ENCODE data around the gene VMAC.
A peak's percentile ranks its signal among the peaks of the same experiment; 100 is the strongest.
"Not testable (repeated sequence)": the region's sequence is repeated elsewhere in the genome, so short reads cannot be mapped to it uniquely, and the experiment has no call there.

VMAC gene

GRCh38 chr19:5884065-5884811, 20.4 kb upstream of the VMAC start:
- DNase-seq, result not testable (repeated sequence)

DNA sequence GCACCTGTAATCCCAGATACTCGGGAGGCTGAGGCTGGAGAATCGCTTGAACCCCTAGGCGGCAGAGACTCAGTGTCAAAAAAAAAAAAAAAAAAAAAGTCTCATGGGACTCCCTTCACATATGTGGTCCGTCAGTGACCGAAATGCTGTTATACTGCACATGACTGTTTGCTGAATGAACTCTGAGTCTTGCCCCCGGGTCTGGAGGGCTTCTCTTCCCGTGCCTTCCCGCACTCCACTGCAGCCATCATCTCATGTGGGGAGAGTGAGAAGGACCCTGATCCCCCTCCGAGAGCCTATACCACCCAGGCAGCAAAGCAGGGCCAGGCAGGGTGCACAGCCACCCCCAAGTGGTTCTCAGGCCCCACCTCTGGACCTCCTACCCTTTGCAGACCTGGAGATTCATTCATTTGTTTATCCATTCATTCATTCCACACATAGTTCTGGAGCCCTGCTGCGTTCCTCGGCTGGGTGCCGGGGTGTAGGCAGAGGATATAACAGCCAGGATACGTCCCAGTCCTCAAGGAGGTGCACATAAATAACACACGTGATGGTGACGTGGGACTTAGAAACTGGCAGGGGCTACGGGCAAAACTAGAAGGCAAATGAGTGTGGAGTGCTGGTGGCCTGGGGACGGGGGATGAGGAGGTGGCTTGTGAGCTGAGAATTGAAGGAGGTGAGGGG, 15.2 kb upstream of the VMAC start:
- peak; percentile 25 for DNase-seq

DNA sequence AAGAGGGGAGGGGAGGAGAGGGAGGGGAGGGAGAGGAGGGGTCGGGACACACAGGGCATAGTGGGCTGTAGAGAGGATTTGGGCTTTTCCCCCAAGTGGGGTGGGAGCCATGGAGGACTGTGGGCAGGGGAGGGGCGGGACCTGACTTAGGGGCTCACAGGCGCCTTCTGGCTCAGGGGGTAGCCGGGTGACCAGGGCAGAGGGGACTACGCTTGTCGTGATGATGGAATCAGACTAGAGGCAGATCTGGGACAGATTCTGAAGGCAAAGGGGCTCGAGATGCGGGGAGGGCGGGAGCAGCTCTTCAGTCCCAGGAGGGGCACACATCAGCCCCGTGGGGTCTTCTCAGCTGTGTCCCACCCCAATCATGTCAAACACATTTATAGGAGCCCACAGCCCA, 14.6 kb upstream of the VMAC start:
- no peak for DNase-seq

DNA sequence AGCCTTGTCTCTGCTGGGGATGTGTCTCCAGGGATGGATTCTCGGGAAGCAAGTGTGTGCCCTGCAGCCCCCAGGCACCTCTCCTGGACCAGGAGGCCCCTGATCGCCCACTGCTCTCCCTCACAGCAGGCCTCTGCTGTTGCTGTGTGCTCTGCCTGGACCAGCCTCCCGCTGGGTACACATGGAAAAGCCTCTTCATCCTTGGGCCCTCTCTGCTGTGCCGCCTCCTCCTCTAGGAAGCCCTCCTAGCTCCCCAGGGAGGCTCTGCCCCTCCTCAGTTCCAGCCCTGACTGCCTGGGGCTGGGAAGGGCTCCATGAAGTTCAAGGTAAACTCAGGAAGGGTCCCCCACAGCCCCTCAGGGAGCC, 13.1 kb upstream of the VMAC start:
- DNase-seq, result peak; percentile 39

DNA sequence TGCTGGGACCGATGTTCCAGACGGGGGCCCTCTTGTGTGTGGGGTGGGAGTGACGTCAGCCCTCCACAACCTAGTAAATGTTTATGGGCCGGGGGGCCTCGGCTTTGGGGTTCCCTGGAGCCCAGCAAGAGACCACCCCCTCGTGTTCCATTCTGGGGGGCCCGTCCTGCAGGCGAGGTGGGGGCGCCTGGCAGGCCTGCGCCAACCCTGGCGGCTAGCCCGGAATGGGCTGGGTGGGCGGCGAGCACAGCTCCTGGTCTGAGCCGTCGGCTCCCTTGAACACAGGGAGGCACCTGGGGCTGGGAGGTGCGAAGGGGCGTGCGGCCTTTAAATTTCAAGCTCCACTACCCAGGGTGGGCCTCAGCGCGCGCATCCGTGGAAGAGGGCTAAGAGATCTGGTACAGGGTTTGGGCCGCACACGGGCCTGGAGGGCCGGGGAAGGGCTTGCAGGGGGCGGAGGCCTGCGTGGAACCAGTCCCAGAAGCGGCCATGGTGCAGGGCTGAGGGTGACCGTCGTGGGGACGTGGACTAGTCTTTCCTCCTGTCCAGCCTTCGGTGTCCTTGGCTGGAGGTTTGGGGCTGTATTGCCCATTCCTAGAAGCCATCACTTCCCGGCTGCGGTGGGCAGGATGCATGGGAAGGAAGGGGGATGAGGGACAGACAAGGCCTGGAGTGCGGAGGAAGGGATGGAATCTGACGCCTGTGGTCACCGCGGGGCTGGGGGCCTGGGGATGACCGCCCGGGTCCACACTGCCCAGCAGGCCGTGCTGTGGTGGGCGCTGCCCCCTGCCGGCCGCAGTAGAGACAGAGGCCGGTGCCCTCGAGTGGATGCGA, 12.5 kb upstream of the VMAC start:
- peak; percentile 68 for DNase-seq

DNA sequence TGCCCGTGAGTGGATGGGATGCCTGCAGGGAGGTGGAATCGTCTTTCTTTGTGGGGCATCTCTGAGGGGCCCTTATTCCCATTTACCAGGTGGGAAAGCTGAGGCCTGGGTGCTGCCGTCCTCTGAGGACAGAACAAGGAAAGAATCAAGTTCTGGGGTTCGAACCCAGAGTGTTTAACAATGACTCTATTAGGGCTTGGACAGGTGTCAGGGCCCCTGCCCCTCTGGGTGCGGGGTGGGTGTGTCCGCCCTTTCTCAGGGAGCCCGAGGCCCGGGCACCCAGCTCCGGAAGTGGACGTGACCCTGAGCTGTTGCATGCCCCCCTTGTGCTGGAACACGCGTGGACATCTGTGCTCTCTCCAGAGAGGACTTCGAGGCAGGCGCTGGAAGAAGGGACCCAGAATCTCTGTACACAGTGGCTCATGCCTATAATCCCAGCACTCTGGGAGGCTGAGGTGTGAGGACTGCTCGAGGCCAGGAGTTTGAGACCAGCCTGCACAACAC, 11.8 kb upstream of the VMAC start:
- DNase-seq, result peak; percentile 39

DNA sequence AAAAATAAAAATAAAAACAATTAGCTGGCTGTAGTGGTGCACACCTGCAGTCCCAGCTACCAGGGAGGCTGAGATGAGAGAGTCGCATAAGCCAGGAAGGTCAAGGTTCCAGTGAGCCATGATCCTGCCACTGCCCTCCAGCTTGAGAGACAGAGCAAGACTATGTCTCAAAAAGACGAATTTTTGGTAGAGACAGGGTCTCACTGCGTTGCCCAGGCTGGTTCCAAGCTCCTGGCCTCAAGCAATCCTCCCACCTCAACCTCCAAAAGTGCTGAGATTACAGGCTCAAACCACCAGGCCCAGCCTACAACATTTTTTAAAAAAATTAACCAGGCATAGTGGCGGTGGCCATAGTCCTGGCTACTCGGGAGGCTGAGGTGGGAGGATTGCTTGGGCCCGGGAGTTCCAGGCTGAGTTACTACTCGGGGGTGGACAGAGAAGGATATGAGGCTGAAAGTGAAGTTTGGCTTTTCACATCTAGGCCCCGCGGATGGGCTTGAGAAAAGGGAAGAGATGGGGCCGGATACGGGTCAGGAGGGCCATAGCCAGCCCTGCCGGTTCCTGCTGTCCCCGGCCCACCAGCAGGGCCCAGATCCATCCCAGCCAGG, 11.3 kb upstream of the VMAC start:
- DNase-seq, result no peak

- peak; percentile 52 for DNase-seq
Measured at GRCh38 chr19:5893907-5894703, 10.6 kb upstream of the VMAC start.

GRCh38 chr19:5894704-5895349, 9.8 kb upstream of the VMAC start:
- peak; percentile 32 for DNase-seq

DNA sequence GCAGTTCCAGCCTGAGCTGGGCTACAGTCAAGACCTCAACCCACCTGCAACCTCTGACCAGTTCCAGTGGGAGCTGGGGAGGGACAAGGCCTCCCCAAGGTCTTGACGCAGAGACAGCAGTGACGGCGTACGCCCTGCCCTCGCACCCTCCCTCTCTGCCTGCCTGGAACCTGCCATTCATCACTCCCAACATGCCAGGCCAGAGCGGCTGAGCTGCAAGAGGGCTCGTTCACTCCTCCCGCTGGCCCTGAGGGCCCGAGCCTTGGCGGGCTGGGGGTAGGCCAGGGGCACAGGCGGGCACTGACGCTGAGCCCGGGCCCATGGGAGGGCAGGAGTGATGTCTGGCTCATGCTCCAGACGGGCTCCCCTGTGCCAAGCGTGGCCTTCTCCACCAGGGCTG, 9.3 kb upstream of the VMAC start:
- DNase-seq, result peak; percentile 28

GRCh38 chr19:5895890-5896289, 8.8 kb upstream of the VMAC start:
- peak; percentile 20 for DNase-seq

DNA sequence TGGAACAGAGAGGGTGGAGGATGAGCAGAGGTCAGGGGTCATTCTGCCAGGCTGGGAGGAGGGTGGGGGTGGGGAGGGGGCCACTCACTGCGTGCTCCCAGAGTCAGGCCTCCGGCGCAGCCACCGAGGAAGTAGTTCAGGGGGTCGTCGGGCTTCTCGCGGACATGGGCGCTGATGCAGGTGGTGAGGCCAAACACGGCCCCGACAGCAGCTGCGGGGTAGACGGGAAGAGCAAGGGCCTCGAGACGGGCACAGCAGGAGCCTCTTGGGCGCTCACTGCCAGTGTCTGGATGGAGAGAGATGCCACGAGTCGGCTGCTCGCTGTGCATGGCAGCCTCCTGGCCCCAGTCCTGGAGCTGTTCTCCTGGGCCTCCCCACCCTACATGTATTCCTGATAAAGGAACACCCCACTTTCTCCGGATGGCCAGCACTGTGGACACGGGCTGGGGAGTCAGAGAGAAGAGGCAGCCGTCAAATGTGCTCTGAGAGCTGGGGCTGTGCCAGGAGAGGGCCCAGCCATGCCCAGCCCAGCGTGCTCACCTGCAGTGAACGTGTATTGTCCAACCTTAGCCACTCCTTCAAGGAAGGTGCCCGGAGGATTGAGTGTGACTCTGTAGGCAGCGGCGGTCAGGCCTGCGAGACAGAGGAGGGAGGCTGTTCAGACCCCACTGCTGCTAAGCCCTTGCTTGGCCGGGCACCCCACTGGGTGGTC, 8.2 kb upstream of the VMAC start:
- peak; percentile 40 for DNase-seq

DNA sequence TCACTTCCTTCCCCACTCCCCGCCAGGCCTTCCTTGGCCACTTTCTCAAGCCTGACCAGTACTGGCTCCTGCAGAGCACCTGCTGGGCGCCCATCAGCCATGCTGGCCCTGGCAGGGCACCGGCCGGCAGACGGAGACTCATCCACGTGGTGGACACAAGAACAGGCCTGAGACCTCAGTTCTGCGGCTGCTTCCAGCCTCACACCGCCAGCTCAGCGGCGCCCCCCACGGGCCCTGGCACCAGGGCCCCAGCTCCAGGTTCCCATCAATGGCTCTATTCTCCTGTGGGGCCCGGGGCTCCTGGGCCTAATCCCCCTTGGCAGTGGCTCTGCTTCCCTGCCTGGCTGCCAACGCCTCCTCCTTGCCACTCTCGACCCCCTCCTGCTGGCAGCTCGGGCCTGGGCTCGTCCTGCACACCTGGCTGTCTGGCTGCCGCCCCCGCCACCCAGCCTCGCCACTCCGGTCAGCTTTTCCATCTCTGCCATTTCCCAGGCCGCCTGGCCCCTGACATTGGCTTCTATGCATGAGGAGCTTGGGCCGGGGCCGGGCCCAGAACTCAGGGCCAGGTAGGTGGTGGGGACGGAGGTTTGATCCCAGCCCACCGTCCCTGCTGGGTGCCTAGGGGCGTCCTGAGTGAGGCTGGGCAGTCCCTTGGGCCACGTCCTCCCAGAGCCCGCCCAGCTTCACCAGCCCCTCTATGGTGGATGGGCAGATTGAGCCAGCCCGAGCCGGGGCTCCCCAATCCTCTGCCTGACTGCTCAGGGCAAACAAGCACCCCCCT, 7.3 kb upstream of the VMAC start:
- peak; percentile 42 for DNase-seq

DNA sequence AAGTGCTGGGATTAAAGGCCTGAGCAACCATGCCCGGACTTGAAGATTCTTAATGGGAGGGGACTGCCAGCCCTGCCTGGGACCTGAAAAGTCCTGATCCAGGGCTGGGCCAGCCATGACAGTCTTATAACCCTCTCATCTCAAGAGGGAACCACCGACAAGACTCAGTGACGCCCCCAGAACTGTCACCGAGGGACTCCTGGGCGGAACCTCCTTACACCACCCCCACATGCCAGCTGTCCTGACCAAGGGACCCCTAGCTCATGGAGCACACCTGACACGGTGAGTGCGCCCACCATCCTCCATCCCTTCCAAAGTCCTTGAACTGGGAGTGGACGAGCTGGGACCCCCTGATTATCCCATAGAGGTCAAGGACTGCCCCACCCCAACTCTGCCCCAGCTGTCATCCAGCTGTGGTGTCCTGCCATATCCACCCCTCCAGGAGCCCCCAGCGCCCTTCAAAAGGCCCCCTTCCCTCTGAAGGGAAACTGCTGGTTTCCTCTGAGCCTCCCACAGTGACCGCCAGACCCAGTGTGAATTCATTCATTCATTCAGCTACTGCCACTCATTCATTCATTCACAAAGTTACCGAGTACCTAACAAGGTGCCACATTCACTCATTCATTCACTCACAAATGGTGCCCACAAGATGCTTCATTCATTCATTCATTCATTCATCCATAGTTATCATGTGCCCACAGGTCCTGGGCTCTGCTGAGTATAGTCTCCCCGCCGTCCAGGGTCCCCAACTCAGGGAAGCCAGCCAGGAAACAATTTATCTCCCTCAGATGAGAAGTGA, 4.7 kb upstream of the VMAC start:
- DNase-seq, result peak; percentile 19

DNA sequence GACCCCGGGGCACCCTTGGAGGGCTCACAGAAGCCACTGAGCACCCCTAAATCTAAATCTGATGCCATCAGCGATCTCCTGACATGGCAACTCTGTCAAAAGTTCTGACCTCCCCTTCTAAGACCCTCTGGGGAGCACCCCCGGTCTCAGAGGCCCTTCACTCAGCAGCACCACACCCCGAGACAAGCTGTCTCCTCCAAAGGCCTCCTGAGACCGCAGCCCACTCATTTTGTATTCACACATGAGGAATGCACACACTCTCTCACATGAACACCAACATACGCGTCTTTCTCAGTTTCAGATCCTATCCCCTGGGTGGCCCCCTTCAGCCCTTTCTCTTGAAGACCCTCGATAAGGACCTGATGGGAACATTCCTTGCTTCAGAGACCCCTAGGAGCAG, 3.7 kb upstream of the VMAC start:
- no peak for DNase-seq

DNA sequence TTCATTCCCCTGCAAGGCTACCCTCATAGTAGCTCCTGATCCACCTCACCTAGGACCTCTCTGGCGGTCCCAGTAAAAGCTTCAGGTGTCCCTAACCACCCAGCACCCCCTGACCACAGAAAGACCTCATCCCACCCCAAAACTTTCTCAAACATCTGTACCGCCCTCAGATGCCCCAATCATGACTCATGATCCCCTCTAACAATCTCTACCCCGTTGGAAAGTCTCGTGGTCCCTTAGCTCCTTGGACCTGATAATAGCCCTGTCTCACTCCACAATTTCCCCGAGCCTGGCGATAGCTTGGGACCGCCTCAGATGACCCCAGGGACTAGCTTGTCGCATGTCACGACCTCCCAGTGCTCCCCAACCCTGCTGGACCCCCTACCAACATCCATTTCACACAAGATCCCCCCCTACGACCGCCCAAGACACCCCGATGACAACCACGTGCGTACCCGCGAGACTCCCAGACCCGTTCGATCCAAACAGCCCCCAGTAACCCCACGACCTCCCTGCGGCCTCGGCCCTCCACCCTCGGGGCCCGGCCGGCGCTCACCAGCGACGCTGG, 1.5 kb upstream of the VMAC start:
- DNase-seq, result no peak

GRCh38 chr19:5903624-5904351, 884 bp upstream of the VMAC start, which contains the start of gene NDUFA11:
Gene NDUFA11 (minus strand): TSS chr19:5903790. CDS start chr19:5903708, 82 bp downstream.
- peak; percentile 98 for DNase-seq

Data from left hindlimb (tissue), 1 donor.